Stimulated activated naive CD8-positive, alpha-beta T cell treated with anti-CD3 and anti-CD28 coated beads, Interleukin-15, Interleukin-2, amounts not matched to agents 100 ng/mL and 50 ng/mL, for 24 hours (primary cell): ENCODE results near the gene MASP2.
"Not testable (repeated sequence)": the region's sequence is repeated elsewhere in the genome, so short reads cannot be mapped to it uniquely, and the experiment has no call there.

ENCODE experiments used
- H3K27ac Mint-ChIP-seq: one replicate; pipeline ENCODE4 v1.8.0; 2021; ENCODE audit warnings: mild to moderate bottlenecking, mixed read lengths
- H3K27me3 Mint-ChIP-seq: one replicate; pipeline ENCODE4 v1.8.0; 2021; ENCODE audit warnings: mixed read lengths
- H3K36me3 Mint-ChIP-seq: one replicate; pipeline ENCODE4 v1.8.0; 2021; ENCODE audit warnings: low read depth, mixed read lengths
- H3K4me1 Mint-ChIP-seq: one replicate; pipeline ENCODE4 v1.8.0; 2021; ENCODE audit warnings: low read depth, mixed read lengths
- H3K4me3 Mint-ChIP-seq: one replicate; pipeline ENCODE4 v1.8.0; 2021; ENCODE audit warnings: mild to moderate bottlenecking, mixed read lengths
- H3K9me3 Mint-ChIP-seq: one replicate; pipeline ENCODE4 v1.8.0; 2021; ENCODE audit warnings: mixed read lengths

The MASP2 gene

GRCh38 chr1:11046625-11047365 is at the start of gene MASP2:
TSS of gene MASP2 (minus strand) at chr1:11047239. CDS start at chr1:11047207, 32 bp downstream.
- Mint-ChIP-seq H3K4me3 (no peak within 1 kb of the TSS), H3K36me3 (no peaks in the 10 kb centered on the region), H3K27me3 (no peaks in the 10 kb centered on the region), H3K9me3 (no peaks in the 10 kb centered on the region), H3K27ac (no peak within 1 kb of the TSS), H3K4me1 (no peaks in the 10 kb centered on the region)

DNA sequence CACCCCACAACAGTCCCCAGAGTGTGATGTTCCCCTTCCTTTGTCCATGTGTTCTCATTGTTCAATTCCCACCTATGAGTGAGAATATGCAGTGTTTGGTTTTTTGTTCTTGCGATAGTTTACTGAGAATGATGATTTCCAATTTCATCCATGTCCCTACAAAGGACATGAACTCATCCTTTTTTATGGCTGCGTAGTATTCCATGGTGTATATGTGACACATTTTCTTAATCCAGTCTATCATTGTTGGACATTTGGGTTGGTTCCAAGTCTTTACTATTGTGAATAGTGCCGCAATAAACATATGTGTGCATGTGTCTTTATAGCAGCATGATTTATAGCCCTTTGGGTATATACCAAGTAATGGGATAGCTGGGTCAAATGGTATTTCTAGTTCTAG is 36.7 kb upstream of the MASP2 start:
- H3K4me1 Mint-ChIP-seq, H3K27ac Mint-ChIP-seq, H3K4me3 Mint-ChIP-seq, H3K27me3 Mint-ChIP-seq, H3K9me3 Mint-ChIP-seq: not testable (repeated sequence)
- peaks cover 61% of the 10 kb centered on the region for H3K36me3 Mint-ChIP-seq

GRCh38 chr1:11080931-11081330 is 33.9 kb upstream of the MASP2 start:
- peaks cover 57% of the 10 kb centered on the region for H3K36me3 Mint-ChIP-seq
- H3K4me3 Mint-ChIP-seq: no peak overlapping the region
- H3K27me3 Mint-ChIP-seq: no peaks in the 10 kb centered on the region
- no peaks in the 10 kb centered on the region for H3K9me3 Mint-ChIP-seq
- H3K4me1 Mint-ChIP-seq: no peaks in the 10 kb centered on the region
- H3K27ac Mint-ChIP-seq: no peak overlapping the region

DNA sequence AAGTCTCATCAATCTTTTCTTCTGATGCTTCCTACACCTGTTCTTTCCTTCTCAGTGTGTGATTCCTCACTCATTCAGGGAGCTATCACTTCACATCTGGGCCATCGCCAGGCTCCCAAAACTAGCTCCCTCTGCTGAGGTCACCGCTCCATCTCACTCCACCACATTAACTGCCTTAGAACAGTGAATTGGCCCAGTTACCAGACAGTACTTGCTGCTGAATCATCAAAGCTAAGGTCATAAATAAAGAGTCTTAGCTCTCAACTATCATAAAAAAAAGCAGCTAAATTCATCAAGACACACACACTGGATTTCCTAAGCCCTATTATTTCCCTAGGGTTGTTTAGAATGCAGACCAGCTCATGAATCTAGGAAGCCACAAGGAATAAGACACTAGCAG is 31.6 kb upstream of the MASP2 start:
- Mint-ChIP-seq H3K27me3 (no peaks in the 10 kb centered on the region), H3K36me3 (peaks cover 67% of the 10 kb centered on the region), H3K27ac (no peak overlapping the region), H3K9me3 (no peaks in the 10 kb centered on the region), H3K4me3 (no peak overlapping the region), H3K4me1 (no peaks in the 10 kb centered on the region)

DNA sequence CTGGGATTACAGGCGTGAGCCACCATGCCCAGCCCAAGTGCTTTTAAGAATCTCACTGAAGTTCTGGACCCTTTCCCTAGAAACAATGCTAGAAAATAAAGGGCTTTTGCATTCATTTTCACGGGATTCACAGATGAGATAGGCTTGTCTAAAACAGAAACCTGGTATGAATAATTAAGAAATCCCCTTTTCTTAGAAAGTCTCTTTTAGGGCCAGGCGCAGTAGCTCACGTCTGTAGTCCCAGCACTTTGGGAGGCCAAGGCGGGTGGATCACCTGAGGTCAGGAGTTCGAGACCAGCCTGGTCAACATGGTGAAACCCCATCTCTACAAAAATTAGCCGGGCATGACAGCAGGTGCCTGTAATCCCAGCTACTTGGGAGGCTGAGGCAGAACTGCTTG is 26.4 kb upstream of the MASP2 start:
- H3K36me3 Mint-ChIP-seq: peaks cover 77% of the 10 kb centered on the region
- H3K4me3 Mint-ChIP-seq, H3K27me3 Mint-ChIP-seq, H3K9me3 Mint-ChIP-seq, H3K4me1 Mint-ChIP-seq, H3K27ac Mint-ChIP-seq: not testable (repeated sequence)

GRCh38 chr1:11072216-11072917 is 25.3 kb upstream of the MASP2 start:
- H3K27ac Mint-ChIP-seq: peak overlapping the region; percentile 11
- peaks cover 8% of the 10 kb centered on the region for H3K4me1 Mint-ChIP-seq
- no peaks in the 10 kb centered on the region for H3K27me3 Mint-ChIP-seq
- peaks cover 81% of the 10 kb centered on the region for H3K36me3 Mint-ChIP-seq
- no peak overlapping the region for H3K4me3 Mint-ChIP-seq
- no peaks in the 10 kb centered on the region for H3K9me3 Mint-ChIP-seq

- Mint-ChIP-seq H3K9me3 (no peaks in the 10 kb centered on the region), H3K4me1 (peaks cover 8% of the 10 kb centered on the region), H3K27ac (peak overlapping the region; percentile 51), H3K36me3 (peaks cover 78% of the 10 kb centered on the region), H3K27me3 (no peaks in the 10 kb centered on the region), H3K4me3 (no peak overlapping the region)
These were observed 24.6 kb upstream of the MASP2 start for GRCh38 chr1:11071463-11072215.

GRCh38 chr1:11070876-11071275 is 23.8 kb upstream of the MASP2 start:
- Mint-ChIP-seq H3K4me3 (no peak overlapping the region), H3K27me3 (no peaks in the 10 kb centered on the region), H3K4me1 (peaks cover 8% of the 10 kb centered on the region), H3K9me3 (no peaks in the 10 kb centered on the region), H3K27ac (no peak overlapping the region), H3K36me3 (peaks cover 76% of the 10 kb centered on the region)

GRCh38 chr1:11068600-11069473 is 21.8 kb upstream of the MASP2 start:
- Mint-ChIP-seq H3K27ac (peak overlapping the region; percentile 90), H3K4me1 (peaks cover 8% of the 10 kb centered on the region), H3K9me3 (no peaks in the 10 kb centered on the region), H3K36me3 (peaks cover 79% of the 10 kb centered on the region), H3K4me3 (no peak overlapping the region), H3K27me3 (no peaks in the 10 kb centered on the region)

DNA sequence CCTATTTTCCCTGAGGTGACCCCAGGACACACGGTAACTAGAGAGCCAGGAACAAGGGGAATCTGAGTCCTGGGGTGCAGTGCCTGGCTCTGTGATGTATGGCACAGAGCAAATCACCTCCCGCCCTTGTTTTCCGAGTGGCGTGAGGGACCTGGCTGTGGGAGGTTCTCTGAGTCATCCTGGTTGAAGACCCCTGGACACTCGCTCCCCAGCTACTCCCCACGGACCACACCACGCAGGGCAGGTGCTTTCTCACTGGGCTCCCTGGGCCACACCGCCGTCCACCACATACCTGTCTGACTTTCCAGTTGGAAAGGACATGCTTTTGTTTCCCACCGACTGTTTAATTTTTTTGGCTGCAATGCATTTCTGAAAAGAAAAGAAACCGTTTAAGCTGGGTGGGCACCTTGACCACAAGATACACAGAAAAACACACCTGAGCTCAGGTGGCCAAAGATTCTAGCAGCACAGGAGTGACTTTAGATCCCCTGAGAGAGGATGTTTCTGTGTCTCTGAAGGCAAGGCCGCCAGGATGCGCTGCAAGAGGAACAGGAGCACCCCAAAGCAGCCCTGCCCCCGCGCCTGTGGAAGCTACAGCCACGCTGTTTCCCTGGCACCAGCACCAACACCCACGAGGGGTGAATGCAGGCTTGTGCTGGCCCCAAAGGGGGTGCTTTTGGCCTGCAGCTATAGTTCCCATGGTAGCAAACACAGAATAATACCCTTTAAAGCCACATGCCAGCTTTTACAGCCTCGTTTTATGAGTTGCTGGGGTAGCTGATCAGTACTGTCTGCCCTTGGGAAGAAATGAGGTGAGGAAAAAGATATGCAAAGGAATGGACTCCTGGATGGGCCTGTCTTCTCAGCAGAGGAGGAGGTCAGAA is 20.9 kb upstream of the MASP2 start:
- H3K36me3 Mint-ChIP-seq: peaks cover 87% of the 10 kb centered on the region
- no peaks in the 10 kb centered on the region for H3K9me3 Mint-ChIP-seq

DNA sequence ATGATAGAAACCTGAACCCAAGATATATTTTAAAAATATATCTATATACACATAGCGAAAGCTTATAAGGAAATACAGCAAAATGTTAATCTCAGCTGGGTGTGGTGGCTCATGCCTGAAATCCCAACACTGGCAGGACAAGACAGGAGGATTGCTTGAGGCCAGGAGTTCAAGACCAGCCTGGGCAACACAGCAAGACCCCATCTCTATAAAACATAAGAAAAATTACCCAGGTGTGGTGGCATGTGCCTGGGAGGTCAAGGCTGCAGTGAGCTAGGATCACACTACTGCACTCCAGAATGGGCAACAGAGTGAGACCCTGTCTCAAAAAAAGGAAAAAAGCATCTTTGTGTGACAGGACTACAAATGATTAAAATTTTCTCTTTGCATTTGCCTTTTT is 18.8 kb upstream of the MASP2 start:
- Mint-ChIP-seq H3K9me3 (no peaks in the 10 kb centered on the region), H3K27ac (no peak overlapping the region), H3K4me1 (peaks cover 36% of the 10 kb centered on the region), H3K4me3 (no peak overlapping the region), H3K27me3 (no peaks in the 10 kb centered on the region), H3K36me3 (peaks cover 80% of the 10 kb centered on the region)

More for the DNA sequence above, 20.9 kb upstream of the MASP2 start:
- Mint-ChIP-seq H3K4me3 (no peak overlapping the region), H3K27me3 (no peaks in the 10 kb centered on the region), H3K4me1 (peaks cover 14% of the 10 kb centered on the region), H3K27ac (no peak overlapping the region)

DNA sequence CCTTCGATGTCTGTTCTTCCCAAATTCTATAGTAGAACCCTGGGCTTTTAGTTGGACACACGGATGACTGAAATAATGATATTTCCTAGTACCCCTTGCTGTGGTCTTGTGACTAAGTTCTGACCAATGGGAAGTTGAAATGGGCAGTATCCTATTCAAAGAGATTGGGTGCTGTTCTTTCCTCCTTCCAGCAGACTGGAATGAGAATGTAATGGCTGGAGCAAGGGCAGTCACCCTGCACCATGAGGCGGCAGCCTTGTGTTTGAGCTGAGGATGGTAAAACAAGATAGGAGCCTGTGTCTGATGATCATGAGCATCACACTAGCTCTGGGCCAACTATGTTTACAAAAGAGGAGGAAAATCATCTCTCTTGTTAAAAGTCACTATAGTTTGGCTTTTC is 17.9 kb upstream of the MASP2 start:
- H3K27ac Mint-ChIP-seq: no peak overlapping the region
- no peak overlapping the region for H3K4me3 Mint-ChIP-seq
- H3K9me3 Mint-ChIP-seq: no peaks in the 10 kb centered on the region
- peaks cover 42% of the 10 kb centered on the region for H3K4me1 Mint-ChIP-seq
- no peaks in the 10 kb centered on the region for H3K27me3 Mint-ChIP-seq
- peaks cover 71% of the 10 kb centered on the region for H3K36me3 Mint-ChIP-seq

DNA sequence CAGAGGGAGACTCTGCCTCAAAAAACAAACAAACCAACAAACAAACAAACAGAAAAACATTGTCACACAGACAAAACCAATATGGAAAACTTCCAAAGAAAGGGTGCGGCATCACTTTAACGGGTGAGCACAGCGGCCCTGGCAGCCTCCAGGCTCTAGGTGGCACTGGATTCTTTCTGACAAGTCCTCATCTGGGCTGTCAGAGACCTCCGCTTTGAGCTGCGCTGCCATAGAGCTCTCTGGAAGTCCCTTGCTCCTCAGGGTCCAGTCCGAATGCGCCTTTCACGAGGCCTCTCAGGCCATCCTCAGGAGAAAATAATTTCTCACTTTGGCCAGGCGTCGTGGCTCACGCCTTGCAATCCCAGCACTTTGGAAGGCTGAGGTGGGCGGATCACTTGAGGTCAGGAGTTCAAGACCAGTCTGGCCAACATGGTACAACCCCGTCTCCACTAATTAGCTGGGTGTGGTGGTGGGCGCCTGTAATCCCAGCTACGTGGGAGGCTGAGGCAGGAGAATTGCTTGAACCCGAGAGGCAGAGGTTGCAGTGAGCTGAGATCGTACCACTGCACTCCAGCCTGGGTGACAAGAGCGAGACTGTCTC is 17.0 kb upstream of the MASP2 start:
- H3K27me3 Mint-ChIP-seq, H3K27ac Mint-ChIP-seq, H3K4me3 Mint-ChIP-seq, H3K9me3 Mint-ChIP-seq: not testable (repeated sequence)
- Mint-ChIP-seq H3K36me3 (peaks cover 65% of the 10 kb centered on the region), H3K4me1 (peaks cover 36% of the 10 kb centered on the region)
